SU-DHL-6 (cell line): ENCODE results near the gene SLC25A4.

Source experiments
- H2AFZ ChIP-seq: fragments of 200-600 bp; sonication (generic); 2 replicates; pipeline ENCODE4 v1.6.1; 2014; ENCODE audit warnings: low read depth, mild to moderate bottlenecking, moderate library complexity, mixed read lengths, antibody characterized with exemption, low read length; ENCODE audit not compliant: severe bottlenecking
- H3F3A ChIP-seq: fragments of 200-600 bp; shearing (Covaris generic); 2 replicates; pipeline ENCODE4 v1.6.0; 2016; ENCODE audit warnings: antibody characterized with exemption, mild to moderate bottlenecking; ENCODE audit not compliant: insufficient read depth
- H3K27ac ChIP-seq: fragments of 200-600 bp; sonication (generic); 2 replicates; pipeline ENCODE4 v1.5.1; 2016; ENCODE audit warnings: low read depth, mild to moderate bottlenecking, low read length, moderate library complexity, mixed read lengths
- H3K27me3 ChIP-seq: fragments of 200-600 bp; sonication (generic), shearing (Covaris generic); 2 replicates; pipeline ENCODE4 v1.6.0; 2014; ENCODE audit warnings: mild to moderate bottlenecking, low read length
- H3K36me3 ChIP-seq: fragments of 200-600 bp; sonication (generic); 2 replicates; pipeline ENCODE4 v1.6.1; 2014; ENCODE audit warnings: mild to moderate bottlenecking, low read length, mixed read lengths
- H3K4me2 ChIP-seq: fragments of 300-600, 200-600 bp; shearing (Covaris generic), sonication (generic); 2 replicates; pipeline ENCODE4 v1.6.0; 2014; ENCODE audit warnings: low read length, low read depth, mild to moderate bottlenecking; ENCODE audit not compliant: poor library complexity, severe bottlenecking
- H3K4me3 ChIP-seq: fragments of 200-600 bp; sonication (generic); 2 replicates; pipeline ENCODE4 v1.5.1; 2014; ENCODE audit warnings: antibody characterized with exemption, low read length, mild to moderate bottlenecking, mixed read lengths; ENCODE audit not compliant: insufficient read depth, poor library complexity, severe bottlenecking
- H3K79me2 ChIP-seq: fragments of 200-600 bp; sonication (generic); 2 replicates; pipeline ENCODE4 v1.6.1; 2014; ENCODE audit warnings: mild to moderate bottlenecking, low read length, moderate library complexity; ENCODE audit not compliant: insufficient read depth
- H3K9ac ChIP-seq: fragments of 200-600 bp; sonication (generic); 2 replicates; pipeline ENCODE4 v1.7.0; 2014; ENCODE audit warnings: mild to moderate bottlenecking, low read length
- H3K9me2 ChIP-seq: fragments of 200-600 bp; sonication (generic); replicated peaks from 2 replicates; pipeline ENCODE4 v1.6.1; 2014; ENCODE audit warnings: low read length; ENCODE audit not compliant: insufficient read depth
- H3K9me3 ChIP-seq: fragments of 200-600 bp; sonication (generic); 2 replicates; pipeline ENCODE4 v1.6.1; 2014; ENCODE audit warnings: low read length, mixed read lengths; ENCODE audit not compliant: insufficient read depth
- H4K20me1 ChIP-seq: fragments of 200-600 bp; sonication (generic); 2 replicates; pipeline ENCODE4 v1.6.1; 2014; ENCODE audit warnings: low read depth, mild to moderate bottlenecking, antibody characterized with exemption, low read length, moderate library complexity, mixed read lengths
- CTCF ChIP-seq: fragments of 200-600 bp; sonication (generic); IDR thresholded peaks from one replicate; pipeline ENCODE4 v1.5.1; 2017; ENCODE audit warnings: antibody characterized with exemption, mild to moderate bottlenecking, low read length, moderate library complexity; ENCODE audit not compliant: insufficient read depth, poor library complexity, severe bottlenecking
- EZH2phosphoT487 ChIP-seq: fragments of 200-600 bp; sonication (generic), shearing (Covaris generic); conservative IDR thresholded peaks from 2 replicates; pipeline ENCODE4 v1.6.1; 2018; ENCODE audit warnings: mild to moderate bottlenecking, antibody characterized with exemption, low read length, moderate library complexity, mixed read lengths

Gene SLC25A4

GRCh38 chr4:185142912-185143600, at the start of gene SLC25A4:
Gene SLC25A4 (plus strand): TSS chr4:185143266. CDS start chr4:185143373, 107 bp downstream.
- H3K9ac ChIP-seq = peak within 1 kb of the TSS; percentile 59
- H4K20me1 ChIP-seq = no peaks in the 10 kb centered on the region
- H2AFZ ChIP-seq = peak within 1 kb of the TSS; percentile 96
- H3K4me2 ChIP-seq = peak within 1 kb of the TSS; percentile 87
- 0 out of 2 replicates have a peak, but pooled peaks cover 9% of the 10 kb centered on the region for H3K36me3 ChIP-seq
- H3K4me3 ChIP-seq = peak within 1 kb of the TSS; percentile 72
- no peak within 1 kb of the TSS for H3K27ac ChIP-seq
- TF ChIP-seq CTCF (peak; percentile 25), EZH2phosphoT487 (no peak)
- H3F3A ChIP-seq = 0 out of 2 replicates have a peak, but pooled peaks cover 5% of the 10 kb centered on the region
- H3K79me2 ChIP-seq = peaks cover 16% of the 10 kb centered on the region; the same call in 1 of the 2 replicates
- no peaks in the 10 kb centered on the region for H3K9me3 ChIP-seq
- H3K9me2 ChIP-seq = no peaks in the 10 kb centered on the region
- H3K27me3 ChIP-seq = no peaks in the 10 kb centered on the region

- Histone ChIP-seq H3K27ac (no peak overlapping the region), H2AFZ (no peak overlapping the region), H3F3A (no peaks in the 10 kb centered on the region), H3K36me3 (no peaks in the 10 kb centered on the region), H3K79me2 (no peaks in the 10 kb centered on the region), H3K9me3 (no peaks in the 10 kb centered on the region), H3K4me3 (no peak overlapping the region), H3K4me2 (no peak overlapping the region), H3K27me3 (no peaks in the 10 kb centered on the region), H3K9ac (no peak overlapping the region), H3K9me2 (no peaks in the 10 kb centered on the region), H4K20me1 (no peaks in the 10 kb centered on the region)
- no peak for TF ChIP-seq CTCF
- TF ChIP-seq EZH2phosphoT487 = no peak
These were observed 49.5 kb upstream of the SLC25A4 start for GRCh38 chr4:185093603-185094002.

- Histone ChIP-seq H3K4me3 (no peak overlapping the region), H3K36me3 (no peaks in the 10 kb centered on the region), H3K9me3 (no peaks in the 10 kb centered on the region), H3K27me3 (peaks cover 4% of the 10 kb centered on the region; the same call in 1 of the 2 replicates), H3K4me2 (no peak overlapping the region), H3K9ac (no peak overlapping the region), H2AFZ (no peak overlapping the region), H3K27ac (no peak overlapping the region), H3F3A (no peaks in the 10 kb centered on the region), H3K9me2 (no peaks in the 10 kb centered on the region), H4K20me1 (no peaks in the 10 kb centered on the region), H3K79me2 (no peaks in the 10 kb centered on the region)
- TF ChIP-seq CTCF (peak; percentile 54), EZH2phosphoT487 (no peak)
These were observed 46.9 kb upstream of the SLC25A4 start for GRCh38 chr4:185096032-185096653.
